Inferior parietal cortex (tissue), 1 donor: Measurements from ENCODE around the gene SLC25A26.
A peak's percentile ranks its signal among the peaks of the same experiment; 100 is the strongest.

Experiments used
- DNase-seq: peaks from one replicate; pipeline ENCODE4 v3.0.0-alpha.2; 2016; ENCODE audit errors: extremely low spot score

The SLC25A26 gene

GRCh38 chr3:66320390-66320789 lies 99.6 kb downstream of the SLC25A26 start:
- no peak for DNase-seq

GRCh38 chr3:66322436-66322835 lies 101.6 kb downstream of the SLC25A26 start:
- DNase-seq = no peak

- no peak for DNase-seq
These were observed 105.5 kb downstream of the SLC25A26 start for GRCh38 chr3:66326340-66326739.

- DNase-seq = no peak
These were observed 114.9 kb downstream of the SLC25A26 start for GRCh38 chr3:66335671-66336070.

- no peak for DNase-seq
These were observed 115.5 kb downstream of the SLC25A26 start for GRCh38 chr3:66336333-66336766.

GRCh38 chr3:66338927-66339326 lies 118.1 kb downstream of the SLC25A26 start:
- no peak for DNase-seq

GRCh38 chr3:66342717-66343356 lies 122.0 kb downstream of the SLC25A26 start:
- no peak for DNase-seq

GRCh38 chr3:66344391-66344811 lies 123.6 kb downstream of the SLC25A26 start:
- DNase-seq = no peak

GRCh38 chr3:66344848-66345578 lies 124.2 kb downstream of the SLC25A26 start:
- no peak for DNase-seq

- DNase-seq = peak; percentile 76
These were observed 127.9 kb downstream of the SLC25A26 start for GRCh38 chr3:66348704-66349103.

GRCh38 chr3:66350601-66351000 lies 129.8 kb downstream of the SLC25A26 start:
- no peak for DNase-seq

GRCh38 chr3:66353039-66353438 lies 132.2 kb downstream of the SLC25A26 start:
- no peak for DNase-seq

- DNase-seq = no peak
These were observed 132.7 kb downstream of the SLC25A26 start for GRCh38 chr3:66353530-66353929.

GRCh38 chr3:66354001-66354400 lies 133.2 kb downstream of the SLC25A26 start:
- no peak for DNase-seq

- DNase-seq = no peak
These were observed 134.6 kb downstream of the SLC25A26 start for GRCh38 chr3:66355394-66355793.

- no peak for DNase-seq
These were observed 135.2 kb downstream of the SLC25A26 start for GRCh38 chr3:66355997-66356396.

- no peak for DNase-seq
These were observed 140.6 kb downstream of the SLC25A26 start for GRCh38 chr3:66361356-66361755.

GRCh38 chr3:66362541-66362941 lies 141.7 kb downstream of the SLC25A26 start:
- DNase-seq = no peak

GRCh38 chr3:66363148-66363547 lies 142.3 kb downstream of the SLC25A26 start:
- no peak for DNase-seq

GRCh38 chr3:66365080-66365479 lies 144.3 kb downstream of the SLC25A26 start:
- DNase-seq = no peak

GRCh38 chr3:66366747-66367146 lies 145.9 kb downstream of the SLC25A26 start:
- no peak for DNase-seq

- DNase-seq = no peak
These were observed 147.2 kb downstream of the SLC25A26 start for GRCh38 chr3:66367979-66368378.

GRCh38 chr3:66370179-66370578 lies 149.4 kb downstream of the SLC25A26 start:
- DNase-seq = no peak
